ENCODE data around the gene NRG2. TPM values are rescaled to one million over a fixed set of nuclear protein-coding genes. Genes with fewer than 3 reads are reported as not detected.

Gene NRG2
- polyA plus RNA-seq, 1 of the 3 experiments (the other 2 are of a cell fraction): 3.7 TPM

DNA sequence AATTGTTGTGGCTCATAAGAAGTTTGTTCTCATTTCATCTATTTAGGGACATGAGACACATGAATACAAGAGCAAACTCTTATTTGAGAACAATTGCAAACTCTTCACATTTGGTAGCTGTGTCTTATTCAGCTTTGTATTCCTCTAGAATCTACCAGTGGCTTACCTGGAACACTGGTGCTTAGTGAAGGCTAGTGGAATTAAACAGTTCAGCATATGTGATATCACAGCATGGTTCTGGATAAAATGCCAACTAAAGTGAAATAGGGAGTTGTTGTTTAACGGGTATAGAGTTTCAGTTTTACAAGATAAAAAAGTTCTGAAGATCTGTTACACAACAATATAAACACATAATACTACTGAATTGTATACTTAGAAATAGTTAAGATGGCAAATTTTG is 48.9 kb downstream of the NRG2 start:
- Histone ChIP-seq H3K9me2 (no peaks in the 10 kb centered on the region), H3K27ac (ENCODE audit: low read depth in 2 of 2, low read length in 1 of 2) (no peak overlapping the region), H3K4me3 (ENCODE audit: low read depth in 2 of 2, low read length in 1 of 2) (no peak overlapping the region), H2AFZ (ENCODE audit: low read depth) (no peak overlapping the region), H4K20me1 (ENCODE audit: insufficient read depth) (no peaks in the 10 kb centered on the region), H3K27me3 (ENCODE audit: insufficient read depth) (no peaks in the 10 kb centered on the region), H3K36me3 (replicated peaks in 1 of 2; ENCODE audit: control insufficient read depth in 1 of 2, insufficient read depth in 2 of 2, low read length in 1 of 2) (no peaks in the 10 kb centered on the region), H3K9ac (no peak overlapping the region), H3K79me2 (ENCODE audit: insufficient read depth) (no peaks in the 10 kb centered on the region), H3K4me2 (no peak overlapping the region), H3K9me3 (no peaks in the 10 kb centered on the region), H3F3A (replicated peaks; ENCODE audit: insufficient read depth) (no peaks in the 10 kb centered on the region), H3K4me1 (ENCODE audit: control insufficient read depth in 1 of 2, insufficient read depth in 2 of 2, low read depth in 1 of 2, low read length in 1 of 2) (no peaks in the 10 kb centered on the region)
- ChIA-PET CTCF (interaction anchor here (1.2 kb wide), 1 partner anchor 25 kb away, joined by 3 read pairs; no protein-coding TSS in a partner anchor), POLR2A (no interaction called here)
- WGBS (ENCODE audit: low lambda C conversion rate): 88% methylated on average over 1 of the region's 1 CpG
- no peak for TF ChIP-seq TCF12 (IDR thresholded peaks at IDR 0.05)
- no peak for TF ChIP-seq NRF1 (IDR thresholded peaks at IDR 0.05; ENCODE audit: low read depth, low read length)
- no peak for TF ChIP-seq MXI1 (IDR thresholded peaks at IDR 0.05; ENCODE audit: low read depth, low read length)
- TF ChIP-seq RXRA (IDR thresholded peaks at IDR 0.05; ENCODE audit: borderline replicate concordance, low read depth): no peak
- no peak for TF ChIP-seq RAD21 (IDR thresholded peaks at IDR 0.05; ENCODE audit: low read length)
- no peak for TF ChIP-seq GABPA (IDR thresholded peaks at IDR 0.05; ENCODE audit: low read depth)
- TF ChIP-seq TAF1 (IDR thresholded peaks at IDR 0.05; ENCODE audit: borderline replicate concordance, low read depth, low read length): no peak
- TF ChIP-seq SIN3A (IDR thresholded peaks at IDR 0.05; ENCODE audit: borderline replicate concordance, low read depth, low read length): no peak
- TF ChIP-seq RFX5 (IDR thresholded peaks at IDR 0.05; ENCODE audit: low read length): no peak
- TF ChIP-seq REST (IDR thresholded peaks at IDR 0.05; ENCODE audit: low read depth, low read length): no peak
- TF ChIP-seq FOXM1 (IDR thresholded peaks at IDR 0.05; ENCODE audit: low read depth): no peak
- no peak for TF ChIP-seq FOXJ3 (CRISPR knock-in tag; IDR thresholded peaks at IDR 0.05)
- TF ChIP-seq, protein P1, sequence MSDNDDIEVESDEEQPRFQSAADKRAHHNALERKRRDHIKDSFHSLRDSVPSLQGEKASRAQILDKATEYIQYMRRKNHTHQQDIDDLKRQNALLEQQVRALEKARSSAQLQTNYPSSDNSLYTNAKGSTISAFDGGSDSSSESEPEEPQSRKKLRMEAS (IDR thresholded peaks at IDR 0.05; ENCODE audit: low read depth): no peak
- DNase-seq: no peak

DNA sequence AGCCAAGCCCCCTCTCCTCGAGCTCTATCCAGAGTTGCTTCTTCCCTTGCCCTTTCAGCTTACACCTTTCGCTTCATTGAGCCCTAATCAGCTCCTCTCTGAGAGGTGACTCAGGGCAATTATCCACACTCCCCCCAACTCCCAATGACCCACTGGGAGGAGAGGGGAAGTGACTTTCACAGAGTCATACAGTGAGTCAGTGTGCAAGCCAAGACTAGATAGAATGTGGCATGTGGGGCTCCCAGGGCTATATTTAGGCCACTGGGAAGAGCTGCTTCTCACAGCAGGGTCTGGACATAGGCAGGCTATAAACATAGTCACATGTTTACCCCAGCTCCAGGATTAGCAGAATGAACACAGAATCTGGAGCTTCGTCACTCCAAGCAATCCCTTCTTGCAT is 57.4 kb downstream of the NRG2 start:
- ChIA-PET CTCF (interaction anchor here (0.8 to 1.9 kb wide), 4 partner anchors 15 to 199 kb away, joined by 3 to 15 read pairs (median 4); no protein-coding TSS in a partner anchor), POLR2A (no interaction called here)
- Histone ChIP-seq H2AFZ (ENCODE audit: low read depth) (peak overlapping the region; percentile 19; the same call in 1 of the 2 replicates), H3K4me2 (peak overlapping the region; percentile 61), H3K27ac (ENCODE audit: low read depth in 2 of 2, low read length in 1 of 2) (peak overlapping the region in 1 of 2 experiments; percentile 94; a peak in 3 of 4 replicates), H3K9me3 (no peaks in the 10 kb centered on the region), H3K36me3 (replicated peaks in 1 of 2; ENCODE audit: control insufficient read depth in 1 of 2, insufficient read depth in 2 of 2, low read length in 1 of 2) (no peaks in the 10 kb centered on the region), H3K27me3 (ENCODE audit: insufficient read depth) (no peaks in the 10 kb centered on the region), H3F3A (replicated peaks; ENCODE audit: insufficient read depth) (peaks cover 28% of the 10 kb centered on the region), H3K9me2 (no peaks in the 10 kb centered on the region), H3K4me1 (ENCODE audit: control insufficient read depth in 1 of 2, insufficient read depth in 2 of 2, low read depth in 1 of 2, low read length in 1 of 2) (peaks cover 22 to 27% of the 10 kb centered on the region in 2 experiments), H4K20me1 (ENCODE audit: insufficient read depth) (no peaks in the 10 kb centered on the region), H3K79me2 (ENCODE audit: insufficient read depth) (no peaks in the 10 kb centered on the region), H3K4me3 (ENCODE audit: low read depth in 2 of 2, low read length in 1 of 2) (no peak overlapping the region; a peak in 1 of 4 replicates), H3K9ac (peak overlapping the region; percentile 55; the same call in 1 of the 2 replicates)
- 29% methylated on average over 3 of the region's 3 CpGs for WGBS (ENCODE audit: low lambda C conversion rate)
- no peak for DNase-seq
- no peak for TF ChIP-seq GATA2 (CRISPR knock-in tag; IDR thresholded peaks at IDR 0.05)
- TF ChIP-seq EP300 (IDR thresholded peaks at IDR 0.05; ENCODE audit: borderline replicate concordance in 1 of 2, low read depth in 1 of 2, low read length in 1 of 2): peak in 1 of 2 experiments; percentile 75; a peak in 1 of 4 replicates
- peak; percentile 90 for TF ChIP-seq JUND (IDR thresholded peaks at IDR 0.05)
- TF ChIP-seq REST (IDR thresholded peaks at IDR 0.05; ENCODE audit: low read depth, low read length): 0 out of 2 replicates have a peak, but pooled peaks have one; percentile 26
- no peak for TF ChIP-seq ELF1 (IDR thresholded peaks at IDR 0.05)
- no peak for TF ChIP-seq USF2 (IDR thresholded peaks at IDR 0.05; ENCODE audit: borderline replicate concordance, low read depth, low read length)
- TF ChIP-seq, protein P1 (IDR thresholded peaks at IDR 0.05; ENCODE audit: low read depth): peak; percentile 84
- no peak for TF ChIP-seq FOXJ3 (CRISPR knock-in tag; IDR thresholded peaks at IDR 0.05)
- no peak for TF ChIP-seq NRF1 (IDR thresholded peaks at IDR 0.05; ENCODE audit: low read depth, low read length)
- no peak for TF ChIP-seq SMC3 (IDR thresholded peaks at IDR 0.05; ENCODE audit: low read depth, low read length)
- TF ChIP-seq TAF1 (IDR thresholded peaks at IDR 0.05; ENCODE audit: borderline replicate concordance, low read depth, low read length): no peak
